Measurements from ENCODE around the gene TLR2. TPM values are rescaled to one million over a fixed set of nuclear protein-coding genes. Genes with fewer than 3 reads are reported as not detected.

Gene TLR2
- polyA plus RNA-seq, 3 donors, result 133 to 187 (median 162) TPM

- peaks cover 59 to 68% of the 10 kb centered on the region in 2 donors for H3K4me1 ChIP-seq (ENCODE audit: control insufficient read depth in 1 of 2, insufficient read depth in 2 of 2, low read length in 2 of 2)
- Mint-ChIP-seq H3K36me3 (peaks cover 4 to 14% of the 10 kb centered on the region in 2 donors), H3K4me1 (peaks cover 70% of the 10 kb centered on the region), H3K27me3 (ENCODE audit: low read depth in 3 of 3) (peaks cover 0 to 2% (median 0%) of the 10 kb centered on the region in 3 donors), H3K4me3 (peak overlapping the region in 1 of 2 donors; percentile 80), H3K9me3 (peaks cover 0 to 3% (median 0%) of the 10 kb centered on the region in 7 donors), H3K27ac (peak overlapping the region; percentile 69 to 93 (median 78))
- peak overlapping the region; percentile 58 for H3K4me2 ChIP-seq (replicated peaks; ENCODE audit: extremely low read depth, low read length, poor library complexity, severe bottlenecking)
- H3K27me3 ChIP-seq (ENCODE audit: control insufficient read depth in 2 of 2, insufficient read depth in 2 of 2, low read length in 2 of 2), result no peaks in the 10 kb centered on the region
- H3K27ac ChIP-seq (ENCODE audit: low read depth in 1 of 2, low read length in 2 of 2), result peak overlapping the region in 1 of 2 donors; percentile 74
- H3K9ac ChIP-seq (ENCODE audit: insufficient read depth, low read length, poor library complexity, severe bottlenecking), result no peak overlapping the region
- TF ChIP-seq, protein P1, sequence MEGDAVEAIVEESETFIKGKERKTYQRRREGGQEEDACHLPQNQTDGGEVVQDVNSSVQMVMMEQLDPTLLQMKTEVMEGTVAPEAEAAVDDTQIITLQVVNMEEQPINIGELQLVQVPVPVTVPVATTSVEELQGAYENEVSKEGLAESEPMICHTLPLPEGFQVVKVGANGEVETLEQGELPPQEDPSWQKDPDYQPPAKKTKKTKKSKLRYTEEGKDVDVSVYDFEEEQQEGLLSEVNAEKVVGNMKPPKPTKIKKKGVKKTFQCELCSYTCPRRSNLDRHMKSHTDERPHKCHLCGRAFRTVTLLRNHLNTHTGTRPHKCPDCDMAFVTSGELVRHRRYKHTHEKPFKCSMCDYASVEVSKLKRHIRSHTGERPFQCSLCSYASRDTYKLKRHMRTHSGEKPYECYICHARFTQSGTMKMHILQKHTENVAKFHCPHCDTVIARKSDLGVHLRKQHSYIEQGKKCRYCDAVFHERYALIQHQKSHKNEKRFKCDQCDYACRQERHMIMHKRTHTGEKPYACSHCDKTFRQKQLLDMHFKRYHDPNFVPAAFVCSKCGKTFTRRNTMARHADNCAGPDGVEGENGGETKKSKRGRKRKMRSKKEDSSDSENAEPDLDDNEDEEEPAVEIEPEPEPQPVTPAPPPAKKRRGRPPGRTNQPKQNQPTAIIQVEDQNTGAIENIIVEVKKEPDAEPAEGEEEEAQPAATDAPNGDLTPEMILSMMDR (IDR thresholded peaks at IDR 0.05), result no peak
- peak in 2 of 3 donors; percentile 31 to 46 for DNase-seq
- H3K36me3 ChIP-seq (replicated peaks in 1 of 2; ENCODE audit: control insufficient read depth in 1 of 2, insufficient read depth in 2 of 2, low read length in 2 of 2), result no peaks in the 10 kb centered on the region
- peak overlapping the region in 1 of 3 experiments; percentile 26 for H3K4me3 ChIP-seq (replicated peaks in 1 of 3; ENCODE audit: low read depth in 2 of 3, low read length in 3 of 3)
- peak overlapping the region; percentile 69 for H2AFZ ChIP-seq (ENCODE audit: insufficient read depth, low read depth, low read length, poor library complexity, severe bottlenecking)
- intact Hi-C loops (cut with micrococcal nuclease), result loop anchor here in 1 of 2 donors (10.0 kb wide), 1 partner anchor 63 kb away; the partner anchor contains the start of gene TLR2
- H3K79me2 ChIP-seq (ENCODE audit: insufficient read depth, low read length), result peaks cover 4% of the 10 kb centered on the region
- 0% methylated on average over 3 of the region's 4 CpGs for WGBS (ENCODE audit: insufficient coverage)
- no peaks in the 10 kb centered on the region for H4K20me1 ChIP-seq (ENCODE audit: insufficient read depth, low read length)
- H3K9me3 ChIP-seq (replicated peaks in 1 of 2; ENCODE audit: control insufficient read depth in 1 of 2, insufficient read depth in 1 of 2, low read length in 2 of 2), result no peaks in the 10 kb centered on the region
Measured at GRCh38 chr4:153747406-153747955, 63.4 kb downstream of the TLR2 start.

GRCh38 chr4:153748378-153748777 is 64.3 kb downstream of the TLR2 start:
- peaks cover 57 to 61% of the 10 kb centered on the region in 2 donors for H3K4me1 ChIP-seq (ENCODE audit: control insufficient read depth in 1 of 2, insufficient read depth in 2 of 2, low read length in 2 of 2)
- Mint-ChIP-seq H3K27ac (peak overlapping the region in 6 of 7 donors; percentile 27 to 93 (median 70)), H3K27me3 (ENCODE audit: low read depth in 3 of 3) (peaks cover 0 to 4% (median 0%) of the 10 kb centered on the region in 3 donors), H3K4me3 (no peak overlapping the region), H3K9me3 (peaks cover 0 to 3% (median 0%) of the 10 kb centered on the region in 7 donors), H3K36me3 (peaks cover 0 to 10% of the 10 kb centered on the region in 2 donors), H3K4me1 (peaks cover 64% of the 10 kb centered on the region)
- intact Hi-C loops (cut with micrococcal nuclease), result loop anchor here in 1 of 2 donors (10.0 kb wide), 1 partner anchor 64 kb away; the partner anchor contains the start of gene TLR2
- no peaks in the 10 kb centered on the region for H3K9me3 ChIP-seq (replicated peaks in 1 of 2; ENCODE audit: control insufficient read depth in 1 of 2, insufficient read depth in 1 of 2, low read length in 2 of 2)
- no peak overlapping the region for H3K4me2 ChIP-seq (replicated peaks; ENCODE audit: extremely low read depth, low read length, poor library complexity, severe bottlenecking)
- no peaks in the 10 kb centered on the region for H3K27me3 ChIP-seq (ENCODE audit: control insufficient read depth in 2 of 2, insufficient read depth in 2 of 2, low read length in 2 of 2)
- TF ChIP-seq, protein P1 (IDR thresholded peaks at IDR 0.05), result no peak
- H4K20me1 ChIP-seq (ENCODE audit: insufficient read depth, low read length), result no peaks in the 10 kb centered on the region
- 51% methylated on average over 6 of the region's 6 CpGs for WGBS (ENCODE audit: insufficient coverage)
- H3K27ac ChIP-seq (ENCODE audit: low read depth in 1 of 2, low read length in 2 of 2), result peak overlapping the region in 1 of 2 donors; percentile 74
- peak overlapping the region in 1 of 3 experiments; percentile 26 for H3K4me3 ChIP-seq (replicated peaks in 1 of 3; ENCODE audit: low read depth in 2 of 3, low read length in 3 of 3)
- peaks cover 4% of the 10 kb centered on the region for H3K79me2 ChIP-seq (ENCODE audit: insufficient read depth, low read length)
- DNase-seq, result peak in 2 of 3 donors; percentile 32 to 47
- no peaks in the 10 kb centered on the region for H3K36me3 ChIP-seq (replicated peaks in 1 of 2; ENCODE audit: control insufficient read depth in 1 of 2, insufficient read depth in 2 of 2, low read length in 2 of 2)
- no peak overlapping the region for H3K9ac ChIP-seq (ENCODE audit: insufficient read depth, low read length, poor library complexity, severe bottlenecking)
- no peak overlapping the region for H2AFZ ChIP-seq (ENCODE audit: insufficient read depth, low read depth, low read length, poor library complexity, severe bottlenecking)
